Astrocyte of the spinal cord (primary cell): ENCODE results near the gene ERG.

Experiments
- DNase-seq: peaks from one replicate; pipeline ENCODE4 v3.0.0; 2011; ENCODE audit warnings: low read depth, low spot score
- H3K4me3 ChIP-seq: 2 replicates; pipeline ENCODE4 v1.5.1; 2011; ENCODE audit warnings: low read depth, mild to moderate bottlenecking, low read length, moderate library complexity
- CTCF ChIP-seq: IDR thresholded peaks from 2 replicates; pipeline ENCODE4 v1.5.1; 2012; ENCODE audit warnings: low read depth, mild to moderate bottlenecking, low read length, inconsistent platforms
- in situ Hi-C: cut with HindIII; loops from 2 replicates; pipeline ENCODE4 v1.10.0; 2017; ENCODE audit warnings: low sequenced_read_pairs

ERG gene

GRCh38 chr21:38478782-38479181 is 19.5 kb downstream of the ERG start:
- H3K4me3 ChIP-seq, result no peak overlapping the region
- no peak for TF ChIP-seq CTCF
- DNase-seq, result no peak
- in situ Hi-C loops, result no loop called here

GRCh38 chr21:38477226-38477625 is 21.1 kb downstream of the ERG start:
- DNase-seq, result no peak

GRCh38 chr21:38476385-38476784 is 21.9 kb downstream of the ERG start:
- no peak overlapping the region for H3K4me3 ChIP-seq
- DNase-seq, result no peak
- TF ChIP-seq CTCF, result no peak
- in situ Hi-C loops, result no loop called here

More at GRCh38 chr21:38477226-38477625, 21.1 kb downstream of the ERG start:
- TF ChIP-seq CTCF, result no peak
- in situ Hi-C loops, result no loop called here
- no peak overlapping the region for H3K4me3 ChIP-seq

GRCh38 chr21:38475519-38475918 is 22.8 kb downstream of the ERG start:
- in situ Hi-C loops, result no loop called here
- TF ChIP-seq CTCF, result no peak
- H3K4me3 ChIP-seq, result no peak overlapping the region
- no peak for DNase-seq

GRCh38 chr21:38474796-38475195 is 23.5 kb downstream of the ERG start:
- no peak for TF ChIP-seq CTCF
- no peak overlapping the region for H3K4me3 ChIP-seq
- no peak for DNase-seq
- in situ Hi-C loops, result no loop called here

- in situ Hi-C loops, result no loop called here
- no peak overlapping the region for H3K4me3 ChIP-seq
- DNase-seq, result no peak
- no peak for TF ChIP-seq CTCF
Measured at GRCh38 chr21:38474124-38474523, 24.2 kb downstream of the ERG start.
